Adrenal gland (tissue), 12 donors: Measurements from ENCODE around the gene PCDH9. TPM values are rescaled to one million over a fixed set of nuclear protein-coding genes. Genes with fewer than 3 reads are reported as not detected.

Experiments
- DNase-seq, 7 donors: peaks; one replicate each; pipeline ENCODE4 v3.0.0-alpha.2; 2019 to 2020
- H3K27ac ChIP-seq, 5 donors: fragments of 200-600 bp; sonication (generic) in 4 of 5; 1 replicate in 3 of 5; 2 replicates in 2 of 5; pipeline versions ENCODE4 v1.5.1 to v1.8.0; 2016 to 2020; ENCODE audit warnings: mild to moderate bottlenecking in 1 of 5
- H3K27me3 ChIP-seq: fragments of 200-600 bp; 2 replicates; pipeline ENCODE4 v1.8.0; 2021
- H3K36me3 ChIP-seq, 2 donors: fragments of 200-600 bp; replicated peaks in 1 of 2; 1 replicate in 1 of 2; 2 replicates in 1 of 2; pipeline versions ENCODE4 v1.5.1 to v1.8.0; 2018 to 2022
- H3K4me1 ChIP-seq, 2 donors: fragments of 200-600 bp; replicated peaks in 1 of 2; 1 replicate in 1 of 2; 2 replicates in 1 of 2; pipeline versions ENCODE4 v1.5.1 to v1.8.0; 2018 to 2021
- H3K4me3 ChIP-seq, 4 donors: fragments of 200-600 bp; sonication (generic) in 3 of 4; one replicate each; pipeline ENCODE4 v1.5.1; 2016 to 2018
- H3K9me3 ChIP-seq, 3 donors: fragments of 200-600 bp; sonication (generic) in 1 of 3; replicated peaks in 1 of 3; 1 replicate in 2 of 3; 2 replicates in 1 of 3; pipeline versions ENCODE4 v1.5.1 to v1.8.0; 2016 to 2021
- CTCF ChIP-seq, 6 experiments: fragments of 450-650 bp in 4 of 6; fragments of 200-600 bp in 2 of 6; sonication (generic) in 1 of 6; IDR thresholded peaks; 1 replicate in 5 of 6; 2 replicates in 1 of 6; pipeline versions ENCODE4 v1.5.1 to v1.8.0; 2016 to 2021; ENCODE audit warnings: antibody characterized with exemption in 6 of 6, mild to moderate bottlenecking in 2 of 6, moderate library complexity in 1 of 6
- POLR2A ChIP-seq, 2 donors: fragments of 450-650 bp; IDR thresholded peaks; one replicate each; pipeline ENCODE4 v1.6.1; 2017; ENCODE audit warnings: antibody characterized with exemption in 2 of 2, mild to moderate bottlenecking in 2 of 2, moderate library complexity in 1 of 2
- WGBS, 4 donors: extraction: QIAGEN DNeasy Blood & Tissue Kit in 2 of 4; methylation state at CpG; one replicate each; pipeline versions ENCODE4 v1.1.5 to v1.1.7; 2013 to 2017; 5-methylcytosine and 5-hydroxymethylcytosine counted together
- intact Hi-C, 2 donors: fragments of 100-400 bp; cut with DNase I; formaldehyde crosslinking; loops; one replicate each; pipeline versions ENCODE4 v1.14.1 to v1.15.0; 2022 to 2023
- polyA plus RNA-seq, 3 donors: library from polyadenylated mRNA; stranded (reverse); fragments of 200-250 nt in 2 of 3; fragments of 350-450 nt in 1 of 3; fragmentation: Illumina TruSeq in 1 of 3; extraction: RNeasy Lipid Tissue Mini Kit (QIAGEN cat#74804) in 1 of 3; gene quantifications; one replicate each; pipeline ENCODE4 v1.2.3, GENCODE V29; 2013 to 2014
- total RNA-seq, 9 donors: library from RNA; depleted of rRNA in 4 of 9; stranded (reverse); fragments of >200 nt in 4 of 9; fragments of 120-200 nt in 1 of 9; fragmentation: NEBNext Ultra II Directional in 1 of 9; extraction: Animal tissue kit (Norgen Biotek cat#: 25700) in 1 of 9; gene quantifications; one replicate each; pipeline versions ENCODE4 v1.1.0 to v1.2.4, GENCODE V29; 2013 to 2023
- donor health status: healthy with polysubstance abuse.
- donor health status: Bipolar disorder and iron deficiency.
- donor health status: DM: yes; HTN: yes; CAD: no.
- donor health status: DM: no; HTN: no; CAD: no.
- donor health status: DM: no; HTN: no; CAD: no.
- donor health status: DM: yes; HTN: yes; CAD: no.

Gene PCDH9
- total and polyA plus RNA-seq, 12 donors = 0.71 to 10.9 (median 3.6) TPM

- 77 to 89% (median 83%) methylated on average over 6 of the region's 6 CpGs for WGBS, 4 donors
- H3K4me1 ChIP-seq = no peaks in the 10 kb centered on the region
- no peak for DNase-seq
- no peak overlapping the region for H3K27ac ChIP-seq
- intact Hi-C loops = no loop called here
- no peak for TF ChIP-seq CTCF (IDR thresholded peaks at IDR 0.05)
- no peak for TF ChIP-seq POLR2A (IDR thresholded peaks at IDR 0.05)
- H3K4me3 ChIP-seq = no peak overlapping the region
- no peaks in the 10 kb centered on the region for H3K9me3 ChIP-seq
- H3K36me3 ChIP-seq = no peaks in the 10 kb centered on the region
- H3K27me3 ChIP-seq = no peaks in the 10 kb centered on the region
Measured at GRCh38 chr13:67137044-67137735, 92.9 kb downstream of the PCDH9 start.

- no peak for TF ChIP-seq POLR2A (IDR thresholded peaks at IDR 0.05)
- no peak for TF ChIP-seq CTCF (IDR thresholded peaks at IDR 0.05)
- no peak for DNase-seq
- H3K4me1 ChIP-seq = no peaks in the 10 kb centered on the region
- H3K4me3 ChIP-seq = no peak overlapping the region
- H3K9me3 ChIP-seq = no peaks in the 10 kb centered on the region
- no peaks in the 10 kb centered on the region for H3K36me3 ChIP-seq
- no peak overlapping the region for H3K27ac ChIP-seq
- intact Hi-C loops = no loop called here
- 69 to 85% (median 81%) methylated on average over 5 of the region's 5 CpGs for WGBS, 4 donors
- H3K27me3 ChIP-seq = no peaks in the 10 kb centered on the region
Measured at GRCh38 chr13:67136157-67136556, 94.0 kb downstream of the PCDH9 start.

GRCh38 chr13:67135356-67135755 lies 94.8 kb downstream of the PCDH9 start:
- Histone ChIP-seq H3K4me3 (no peak overlapping the region), H3K27me3 (no peaks in the 10 kb centered on the region), H3K27ac (no peak overlapping the region), H3K9me3 (no peaks in the 10 kb centered on the region), H3K36me3 (no peaks in the 10 kb centered on the region), H3K4me1 (no peaks in the 10 kb centered on the region)
- no peak for TF ChIP-seq CTCF (IDR thresholded peaks at IDR 0.05)
- TF ChIP-seq POLR2A (IDR thresholded peaks at IDR 0.05) = no peak
- DNase-seq = no peak
- WGBS, 4 donors = 77 to 82% (median 79%) methylated on average over 4 of the region's 4 CpGs
- intact Hi-C loops = no loop called here

GRCh38 chr13:67134417-67135129 lies 95.6 kb downstream of the PCDH9 start:
- TF ChIP-seq POLR2A (IDR thresholded peaks at IDR 0.05) (no peak), CTCF (IDR thresholded peaks at IDR 0.05) (no peak)
- 24 to 31% (median 30%) methylated on average over 7 of the region's 7 CpGs for WGBS, 4 donors
- H3K4me1 ChIP-seq = no peaks in the 10 kb centered on the region
- no peaks in the 10 kb centered on the region for H3K36me3 ChIP-seq
- intact Hi-C loops = no loop called here
- H3K27me3 ChIP-seq = no peaks in the 10 kb centered on the region
- no peak for DNase-seq
- no peak overlapping the region for H3K27ac ChIP-seq
- H3K9me3 ChIP-seq = no peaks in the 10 kb centered on the region
- H3K4me3 ChIP-seq = peak overlapping the region in 1 of 4 donors; percentile 11
